Amniotic epithelial cell (primary cell): ENCODE data around the gene C1orf94.

Experiments
- DNase-seq: peaks from one replicate; pipeline ENCODE4 v3.0.0-alpha.2; 2010; ENCODE audit warnings: low read depth

Gene C1orf94

DNA sequence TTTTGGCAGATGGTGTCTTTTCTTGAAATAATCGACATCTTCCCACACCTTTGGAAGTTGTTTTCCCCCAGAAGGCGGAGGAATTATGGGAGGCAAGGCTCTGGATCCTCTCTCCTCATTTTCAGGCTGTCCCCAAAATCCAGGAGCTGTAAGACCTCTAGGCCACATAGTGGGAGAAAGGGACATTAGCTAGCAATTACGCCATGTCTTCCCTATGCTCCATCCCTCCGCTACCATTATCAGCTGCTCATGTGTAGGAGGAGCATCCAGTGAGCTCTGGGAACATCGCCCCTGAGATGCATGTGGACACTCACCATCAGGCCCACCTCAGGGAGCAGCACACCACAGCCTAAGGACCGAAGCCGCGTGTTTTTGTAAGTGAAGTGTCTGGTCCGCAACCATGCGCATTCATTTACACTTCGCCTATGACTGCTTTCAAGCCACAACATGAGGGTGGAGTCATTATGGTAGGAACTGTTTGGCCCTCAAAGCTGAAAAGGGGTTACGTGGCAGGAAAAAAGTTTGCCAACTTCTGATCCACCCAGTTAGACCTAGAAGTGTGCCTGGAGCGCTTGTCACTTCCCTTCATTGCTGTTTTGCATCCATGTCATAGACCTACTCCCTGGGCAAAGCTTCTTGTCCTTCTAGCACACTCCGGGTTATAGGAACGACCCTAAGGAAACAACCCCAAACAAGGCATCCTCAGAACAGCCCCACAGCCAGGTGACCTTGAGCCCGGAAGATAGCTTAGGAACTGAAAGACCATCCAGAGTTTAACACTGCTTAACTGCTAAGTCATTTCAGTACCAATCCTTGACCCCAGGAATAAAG is 85.5 kb downstream of the C1orf94 start:
- DNase-seq: no peak

DNA sequence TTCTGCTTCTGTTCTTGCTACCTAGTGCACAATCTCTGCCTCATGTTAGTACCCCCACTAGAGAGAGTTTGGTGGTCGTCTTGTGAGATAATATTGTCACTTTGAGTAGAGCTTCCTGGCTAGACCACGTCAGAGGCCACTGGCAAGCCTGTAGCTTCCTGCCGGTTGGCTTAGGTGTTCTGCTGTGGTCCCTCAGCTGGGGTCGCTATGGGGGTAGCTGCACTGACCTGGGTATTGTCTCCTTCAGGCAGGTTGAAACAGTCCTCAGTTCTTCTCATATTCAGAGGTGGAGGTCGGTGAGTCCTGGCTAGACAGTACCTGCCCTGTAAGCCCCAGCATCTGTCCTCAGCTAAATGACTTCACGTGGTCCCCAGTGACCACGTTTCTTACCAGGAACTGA is 86.2 kb downstream of the C1orf94 start:
- DNase-seq: no peak

DNA sequence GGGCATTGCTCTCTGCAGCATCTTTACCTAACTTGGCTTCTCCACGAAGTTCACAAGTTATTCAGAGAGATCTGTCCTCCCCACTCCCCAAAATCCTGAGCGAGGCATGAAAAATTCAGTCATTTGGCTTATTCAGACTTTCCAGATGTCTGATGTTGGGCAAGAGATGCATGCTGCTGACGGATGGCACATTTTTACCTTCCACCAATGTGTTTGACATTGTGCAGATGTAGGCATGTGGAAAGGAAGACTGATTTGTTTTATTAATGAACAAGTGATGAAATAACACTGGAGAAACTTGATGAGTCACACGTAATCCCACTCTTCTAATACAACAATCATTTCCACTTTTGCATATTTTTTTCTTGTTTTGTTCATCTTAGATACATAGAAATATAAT is 86.7 kb downstream of the C1orf94 start:
- DNase-seq: no peak

DNA sequence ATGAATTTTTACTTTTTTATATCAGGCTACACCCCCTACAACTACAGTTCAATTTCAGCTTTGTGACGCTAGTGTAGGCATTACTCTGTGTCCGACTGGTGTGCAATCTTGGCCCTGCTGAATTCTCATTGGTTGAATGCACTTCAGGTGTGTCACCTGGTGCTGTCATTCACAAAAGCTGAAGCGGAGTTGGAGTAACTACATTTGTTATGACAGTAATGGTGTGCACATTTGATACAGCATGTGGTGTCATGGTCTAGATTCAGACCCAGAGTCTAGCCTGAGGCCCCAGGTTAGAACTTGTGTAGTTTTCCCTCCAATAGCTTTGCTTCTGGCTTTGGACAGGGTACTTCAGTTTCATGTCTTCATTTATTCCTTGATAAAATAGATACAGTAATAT is 88.7 kb downstream of the C1orf94 start:
- DNase-seq: no peak

GRCh38 chr1:34266127-34266951 is 89.6 kb downstream of the C1orf94 start:
- no peak for DNase-seq

DNA sequence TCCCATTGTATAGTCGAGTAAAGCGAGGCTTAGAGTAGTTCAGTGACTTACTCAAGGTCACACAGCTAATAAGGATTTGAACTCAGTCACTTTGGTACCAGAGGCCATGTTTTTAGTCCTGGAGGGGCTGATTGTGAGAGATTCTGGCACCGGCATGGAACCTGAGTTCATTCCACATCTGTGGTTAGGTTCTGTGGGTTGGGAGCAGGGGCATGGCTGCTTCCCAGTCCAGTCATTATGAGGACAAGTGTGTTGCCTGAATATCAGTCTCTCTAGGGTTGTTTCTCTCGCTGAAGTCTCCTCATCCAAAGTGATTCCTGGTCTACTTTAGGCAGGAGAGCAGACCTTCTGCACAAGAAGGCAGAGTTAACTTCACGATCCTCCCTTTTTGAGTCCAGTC is 90.6 kb downstream of the C1orf94 start:
- no peak for DNase-seq

DNA sequence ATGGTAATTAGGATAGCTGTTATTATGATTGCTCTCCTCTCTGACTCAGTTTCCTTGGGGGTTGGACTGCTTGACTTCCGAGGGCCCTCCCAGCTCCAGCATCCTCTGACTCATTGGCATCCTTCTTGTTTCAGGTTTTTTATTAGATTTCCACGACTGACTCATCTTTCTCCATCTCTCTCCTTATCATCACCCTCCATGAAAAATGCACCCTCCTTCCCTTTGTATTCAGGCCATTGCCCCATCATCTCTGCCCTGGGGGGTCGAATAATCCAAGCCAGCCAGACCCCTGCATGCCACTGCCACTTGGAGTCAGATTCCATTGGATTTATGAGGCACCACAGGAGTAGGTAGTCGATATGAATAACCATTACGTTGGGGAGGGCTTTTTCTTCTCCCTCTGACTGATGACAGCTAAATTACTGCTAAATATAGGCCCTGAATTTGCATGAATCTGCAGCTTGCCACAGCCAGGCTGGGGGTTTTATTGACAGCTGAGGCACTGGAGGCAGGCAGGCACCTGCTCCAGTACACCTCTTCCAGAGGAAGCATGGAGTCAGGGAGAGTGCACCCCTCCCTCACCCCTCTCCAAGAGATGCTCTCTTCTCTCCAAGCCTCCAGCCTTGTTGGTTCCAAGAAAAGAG is 91.7 kb downstream of the C1orf94 start:
- DNase-seq: no peak
